Spleen (tissue), 7 donors: ENCODE results near the gene SUSD4.

ENCODE experiments used
- POLR2A ChIP-seq, 3 donors: fragments of 450-650 bp; IDR thresholded peaks; one replicate each; pipeline ENCODE4 v1.5.1; 2017; ENCODE audit warnings: antibody characterized with exemption in 3 of 3, mild to moderate bottlenecking in 1 of 3
- POLR2AphosphoS5 ChIP-seq, 3 donors: sonication (generic); formaldehyde crosslinking; IDR thresholded peaks; one replicate each; pipeline ENCODE4 v1.5.1; 2017; ENCODE audit warnings: antibody characterized with exemption in 3 of 3
- TF ChIP-seq, protein P1 (sequence below), 11 experiments: fragments of 200-600 bp in 7 of 11; fragments of 450-650 bp in 4 of 11; sonication (generic) in 4 of 11; IDR thresholded peaks in 8 of 11; conservative IDR thresholded peaks in 3 of 11; 1 replicate in 7 of 11; 2 replicates in 4 of 11; pipeline versions ENCODE4 v1.4.0 to v1.8.0; 2016 to 2021; ENCODE audit warnings: antibody characterized with exemption in 11 of 11, inconsistent platforms in 4 of 11, mild to moderate bottlenecking in 1 of 11
- donor health status: DM: no; HTN: no; CAD: no; lungs with moderate emphysema.
- donor health status: DM: no; HTN: no; CAD: no.
- donor health status: DM: no; HTN: no; CAD: no.

- TF ChIP-seq POLR2A (IDR thresholded peaks at IDR 0.05) = no peak
- TF ChIP-seq, protein P1, sequence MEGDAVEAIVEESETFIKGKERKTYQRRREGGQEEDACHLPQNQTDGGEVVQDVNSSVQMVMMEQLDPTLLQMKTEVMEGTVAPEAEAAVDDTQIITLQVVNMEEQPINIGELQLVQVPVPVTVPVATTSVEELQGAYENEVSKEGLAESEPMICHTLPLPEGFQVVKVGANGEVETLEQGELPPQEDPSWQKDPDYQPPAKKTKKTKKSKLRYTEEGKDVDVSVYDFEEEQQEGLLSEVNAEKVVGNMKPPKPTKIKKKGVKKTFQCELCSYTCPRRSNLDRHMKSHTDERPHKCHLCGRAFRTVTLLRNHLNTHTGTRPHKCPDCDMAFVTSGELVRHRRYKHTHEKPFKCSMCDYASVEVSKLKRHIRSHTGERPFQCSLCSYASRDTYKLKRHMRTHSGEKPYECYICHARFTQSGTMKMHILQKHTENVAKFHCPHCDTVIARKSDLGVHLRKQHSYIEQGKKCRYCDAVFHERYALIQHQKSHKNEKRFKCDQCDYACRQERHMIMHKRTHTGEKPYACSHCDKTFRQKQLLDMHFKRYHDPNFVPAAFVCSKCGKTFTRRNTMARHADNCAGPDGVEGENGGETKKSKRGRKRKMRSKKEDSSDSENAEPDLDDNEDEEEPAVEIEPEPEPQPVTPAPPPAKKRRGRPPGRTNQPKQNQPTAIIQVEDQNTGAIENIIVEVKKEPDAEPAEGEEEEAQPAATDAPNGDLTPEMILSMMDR (IDR thresholded peaks at IDR 0.05 in 8 of 11, conservative IDR thresholded peaks at IDR 0.05 in 3 of 11) = no peak
- no peak for TF ChIP-seq POLR2AphosphoS5 (IDR thresholded peaks at IDR 0.05)
Measured at GRCh38 chr1:223214261-223214807, 149.6 kb downstream of the SUSD4 start.
